Measurements from ENCODE around the gene ZMIZ1. TPM values are rescaled to one million over a fixed set of nuclear protein-coding genes. Genes with fewer than 3 reads are reported as not detected.

Gene ZMIZ1
- total and polyA plus RNA-seq, 2 experiments from 2014 or later = 9.2 to 30.9 TPM

GRCh38 chr10:79203014-79203644 lies 134.4 kb downstream of the ZMIZ1 start (continued):
- TF ChIP-seq ZNF462 (CRISPR knock-in tag; IDR thresholded peaks at IDR 0.05) (no peak), JUNB (IDR thresholded peaks at IDR 0.05; ENCODE audit: unreplicated experiment) (no peak), ZNF114 (CRISPR knock-in tag; IDR thresholded peaks at IDR 0.05) (no peak)

DNA sequence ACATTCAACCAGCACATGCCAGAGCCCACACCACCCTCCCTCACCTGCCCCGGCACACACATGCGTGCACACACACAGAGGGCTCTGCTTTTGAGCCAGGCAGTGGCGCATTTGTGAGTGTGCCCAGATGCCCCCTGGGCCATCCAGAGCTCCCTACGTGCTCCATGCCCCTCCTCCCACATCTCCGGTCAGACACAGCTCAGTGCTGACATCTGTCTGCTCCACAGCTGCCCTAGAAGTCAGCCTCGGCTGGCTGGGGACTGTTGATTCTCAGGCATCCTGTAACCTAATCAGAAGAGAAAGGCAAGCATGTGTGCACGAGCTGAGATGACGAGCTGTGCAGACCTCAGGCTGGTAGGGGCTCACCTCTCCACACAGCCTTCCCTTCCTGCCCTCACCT lies 135.1 kb downstream of the ZMIZ1 start:
- Mint-ChIP-seq H3K36me3 (ENCODE audit: low read depth) (peaks cover 10% of the 10 kb centered on the region), H3K4me1 (no peaks in the 10 kb centered on the region), H3K27ac (no peak overlapping the region), H3K4me3 (no peak overlapping the region), H3K27me3 (ENCODE audit: insufficient read depth, low read depth, poor library complexity) (peaks cover 3% of the 10 kb centered on the region), H3K9me3 (no peaks in the 10 kb centered on the region)
- H3F3A ChIP-seq (replicated peaks; ENCODE audit: low read depth) = no peaks in the 10 kb centered on the region
- no peaks in the 10 kb centered on the region for H3K79me2 ChIP-seq (replicated peaks; ENCODE audit: insufficient read depth)
- no peaks in the 10 kb centered on the region for H3K9me2 ChIP-seq (ENCODE audit: insufficient read depth)
- H2AFZ ChIP-seq = no peak overlapping the region
- no peak overlapping the region for H3K27ac ChIP-seq (ENCODE audit: low read depth)
- H4K20me1 ChIP-seq (replicated peaks; ENCODE audit: insufficient read depth) = peaks cover 7% of the 10 kb centered on the region; the same call in 1 of the 2 replicates
- DNase-seq (ENCODE audit: low spot score) = no peak
- ATAC-seq = no peak
- H3K4me3 ChIP-seq = no peak overlapping the region
- TF ChIP-seq ZNF114 (CRISPR knock-in tag; IDR thresholded peaks at IDR 0.05) = no peak
- TF ChIP-seq CREB1 (CRISPR knock-in tag; IDR thresholded peaks at IDR 0.05; ENCODE audit: low read depth) = no peak
- TF ChIP-seq CTCF (conservative IDR thresholded peaks at IDR 0.05; ENCODE audit: low read depth in 2 of 2) = no peak
- TF ChIP-seq NANOG (IDR thresholded peaks at IDR 0.05; ENCODE audit: borderline replicate concordance) = no peak
- H3K4me2 ChIP-seq = no peak overlapping the region
- H3K27me3 ChIP-seq (ENCODE audit: insufficient read depth) = no peaks in the 10 kb centered on the region
- H3K36me3 ChIP-seq (ENCODE audit: insufficient read depth) = no peaks in the 10 kb centered on the region
- no peaks in the 10 kb centered on the region for H3K4me1 ChIP-seq (ENCODE audit: insufficient read depth)

All from GM23338 (cell line).